GM19238 (cell line): ENCODE results near the gene MYL2.
A peak's percentile ranks its signal among the peaks of the same experiment; 100 is the strongest.

Experiments used
- DNase-seq: peaks from one replicate; pipeline ENCODE4 v3.0.0; 2011; ENCODE audit warnings: low spot score; ENCODE audit not compliant: insufficient read length

MYL2 gene

GRCh38 chr12:110930348-110931314 lies 10.3 kb upstream of the MYL2 start:
- no peak for DNase-seq

GRCh38 chr12:110929818-110930217 lies 9.4 kb upstream of the MYL2 start:
- no peak for DNase-seq

GRCh38 chr12:110928700-110929099 lies 8.3 kb upstream of the MYL2 start:
- no peak for DNase-seq

GRCh38 chr12:110927546-110927945 lies 7.2 kb upstream of the MYL2 start:
- no peak for DNase-seq

DNA sequence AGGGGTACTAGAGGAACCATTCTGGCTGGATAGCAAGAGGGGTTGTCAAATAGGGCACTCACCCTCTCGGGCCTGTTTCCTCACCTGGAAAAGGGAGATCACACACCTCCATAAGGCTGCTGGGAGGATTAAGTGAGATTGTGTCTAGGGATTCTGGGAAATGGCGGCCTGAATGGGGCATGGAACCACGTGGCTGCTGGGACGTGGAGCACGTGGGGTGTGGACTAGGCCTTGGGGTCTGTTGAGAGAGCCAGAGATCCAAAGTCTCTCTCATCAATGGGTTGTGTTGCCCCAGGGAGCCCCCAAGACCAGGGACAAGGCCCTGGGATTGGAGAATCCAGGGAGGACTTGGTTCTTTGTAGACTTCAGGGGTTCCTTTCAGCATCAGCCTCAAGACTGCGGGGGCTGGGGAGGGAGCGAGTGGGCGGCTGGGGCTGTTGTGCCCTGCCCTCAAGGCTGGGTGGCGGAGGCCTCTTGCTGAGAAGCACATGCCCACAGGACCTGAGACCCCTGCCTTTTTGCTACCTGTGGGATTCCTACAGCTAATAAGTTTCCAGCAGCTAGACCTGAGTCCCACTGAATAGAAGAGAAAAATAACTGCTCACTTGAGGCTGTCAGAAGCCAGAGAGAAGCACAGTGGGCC lies 3.4 kb upstream of the MYL2 start:
- no peak for DNase-seq

DNA sequence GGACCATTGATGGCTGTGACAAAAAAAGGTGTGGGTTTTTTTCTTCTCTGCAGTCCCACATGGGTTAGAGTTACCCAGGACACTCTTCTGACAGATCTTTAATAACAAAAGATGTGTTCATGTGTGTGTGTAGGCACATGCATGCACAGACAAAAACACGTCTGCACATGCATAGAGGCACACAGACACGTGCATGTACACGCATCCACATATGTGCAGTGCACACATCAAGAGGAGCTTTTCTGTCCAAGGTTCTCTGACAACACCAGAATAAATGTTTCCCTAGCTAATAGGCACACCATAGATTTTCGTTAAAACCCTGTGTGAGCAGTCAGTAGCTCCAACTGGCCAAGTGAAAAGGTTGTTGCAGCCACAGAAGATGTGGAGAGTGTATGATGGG lies 2.8 kb upstream of the MYL2 start:
- no peak for DNase-seq

- no peak for DNase-seq
These were observed 2.3 kb upstream of the MYL2 start for GRCh38 chr12:110922652-110923051.

GRCh38 chr12:110921262-110921661 lies 883 bp upstream of the MYL2 start:
- no peak for DNase-seq

GRCh38 chr12:110919720-110920119 lies 659 bp downstream of the MYL2 start:
- DNase-seq = no peak

GRCh38 chr12:110917961-110918360 lies 2.4 kb downstream of the MYL2 start:
- no peak for DNase-seq

DNA sequence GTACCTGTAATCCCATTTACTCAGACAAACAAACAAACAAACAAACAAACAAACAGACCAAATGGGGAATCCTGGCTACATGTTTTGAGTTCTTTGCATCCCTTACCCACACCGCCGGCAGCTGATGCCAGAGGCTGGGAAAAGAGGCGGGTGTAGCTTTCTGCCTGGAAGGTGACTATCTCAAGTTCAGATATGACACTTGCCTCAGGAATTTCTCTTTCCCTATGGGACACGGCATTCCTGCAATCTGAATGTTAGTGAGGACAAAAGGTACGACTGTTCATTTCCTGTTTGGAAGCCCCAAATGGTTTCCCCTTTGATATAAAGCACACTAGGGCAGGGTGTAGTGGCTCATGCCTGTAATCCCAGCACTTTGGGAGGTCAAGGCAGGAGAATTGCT lies 2.9 kb downstream of the MYL2 start:
- no peak for DNase-seq

GRCh38 chr12:110916295-110916875 lies 4.0 kb downstream of the MYL2 start:
- DNase-seq = no peak

- peak; percentile 39 for DNase-seq
These were observed 7.0 kb downstream of the MYL2 start for GRCh38 chr12:110913119-110914056.

DNA sequence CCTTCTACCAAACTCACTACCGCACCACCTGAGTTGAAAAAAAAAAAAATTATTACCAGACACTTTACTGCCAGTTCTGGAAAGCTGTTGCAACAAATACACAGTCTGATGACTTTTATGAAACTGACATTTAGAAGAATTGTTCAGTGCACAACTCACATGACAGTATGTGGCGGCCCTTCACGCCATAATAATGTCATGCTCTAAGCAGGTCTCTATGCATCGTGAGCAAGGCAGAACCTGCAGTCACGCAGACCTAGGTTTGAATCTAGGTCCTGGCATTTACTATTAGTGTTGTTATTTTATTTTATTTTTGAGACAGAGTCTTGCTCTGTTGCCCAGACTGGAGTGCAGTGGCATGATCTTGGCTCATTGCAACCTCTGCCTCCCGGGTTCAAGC lies 8.1 kb downstream of the MYL2 start:
- no peak for DNase-seq

- no peak for DNase-seq
These were observed 11.8 kb downstream of the MYL2 start for GRCh38 chr12:110908377-110909152.

DNA sequence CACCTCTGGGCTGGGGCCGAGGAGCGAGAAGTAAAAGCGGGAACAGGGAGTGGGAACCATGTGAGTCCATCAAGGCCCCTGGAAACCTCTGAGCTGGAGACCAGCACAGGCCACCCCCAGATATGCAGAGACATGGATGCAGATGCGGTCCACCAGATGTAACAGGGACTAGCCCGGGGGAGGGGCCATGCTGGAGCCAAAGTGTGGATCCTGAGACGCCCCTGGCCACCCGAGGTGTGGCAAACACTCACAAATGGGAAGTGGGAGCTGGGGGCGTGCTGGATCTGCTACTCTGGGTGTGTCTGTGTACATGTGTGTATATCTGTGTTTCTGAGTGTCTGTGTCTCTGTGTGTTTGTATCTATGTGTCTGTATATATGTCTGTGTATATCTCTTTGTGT lies 12.8 kb downstream of the MYL2 start:
- DNase-seq = no peak

DNA sequence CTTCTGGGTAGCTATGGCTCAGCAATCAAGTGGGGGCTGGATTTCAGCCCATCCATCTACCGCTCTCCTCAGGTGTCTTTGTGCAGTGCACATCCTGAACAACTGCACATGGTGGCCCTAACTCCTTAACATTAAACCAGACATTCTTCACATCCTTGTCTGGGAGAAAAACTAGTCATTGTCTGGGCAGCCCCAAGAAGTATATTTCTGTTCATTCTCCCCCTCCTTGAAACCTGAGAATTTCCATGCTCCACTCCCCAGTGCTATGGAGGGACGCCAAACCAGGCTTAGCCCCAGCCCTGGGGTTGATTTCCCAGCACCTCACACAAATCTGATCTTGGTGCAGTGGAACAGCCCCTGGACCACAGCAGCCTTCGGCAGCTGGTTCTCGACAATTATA lies 13.4 kb downstream of the MYL2 start:
- DNase-seq = no peak

DNA sequence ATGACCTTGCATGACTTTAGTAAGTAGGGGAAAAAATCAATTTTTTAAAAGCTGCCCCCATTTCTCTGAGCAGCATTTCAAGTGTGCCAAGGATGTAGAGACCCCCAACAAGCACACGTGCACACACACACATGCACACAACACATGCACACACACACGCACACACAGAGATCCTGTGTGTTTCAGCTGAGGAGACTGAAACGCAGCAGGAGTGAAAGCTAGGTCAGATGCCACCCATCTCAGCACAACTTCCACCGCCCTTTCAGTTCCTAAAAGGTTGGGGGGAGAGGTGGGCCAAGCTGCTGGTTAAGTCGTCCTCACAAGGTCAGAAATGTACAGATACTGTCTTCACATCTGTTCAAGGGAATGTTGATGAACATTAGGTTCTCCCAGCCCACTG lies 13.9 kb downstream of the MYL2 start:
- DNase-seq = no peak

DNA sequence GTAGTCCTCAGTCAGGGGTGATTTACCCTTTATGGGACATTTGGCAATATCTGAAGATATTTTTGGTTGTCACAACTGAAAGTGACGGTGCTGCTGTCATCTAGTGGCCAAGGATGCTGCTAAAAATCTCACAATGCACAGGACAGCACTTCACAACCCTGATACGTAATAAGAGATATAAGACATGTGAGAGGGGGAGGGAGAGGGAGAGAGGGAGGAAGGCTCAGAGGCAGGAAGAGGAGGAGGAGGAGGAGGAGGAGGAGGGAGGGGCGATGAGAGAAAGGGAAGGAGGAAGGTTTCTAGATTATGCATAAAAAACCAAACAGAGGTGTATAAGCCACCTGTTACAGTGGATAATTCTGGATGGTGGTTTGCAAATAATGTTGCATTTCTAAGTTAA lies 14.3 kb downstream of the MYL2 start:
- DNase-seq = no peak

DNA sequence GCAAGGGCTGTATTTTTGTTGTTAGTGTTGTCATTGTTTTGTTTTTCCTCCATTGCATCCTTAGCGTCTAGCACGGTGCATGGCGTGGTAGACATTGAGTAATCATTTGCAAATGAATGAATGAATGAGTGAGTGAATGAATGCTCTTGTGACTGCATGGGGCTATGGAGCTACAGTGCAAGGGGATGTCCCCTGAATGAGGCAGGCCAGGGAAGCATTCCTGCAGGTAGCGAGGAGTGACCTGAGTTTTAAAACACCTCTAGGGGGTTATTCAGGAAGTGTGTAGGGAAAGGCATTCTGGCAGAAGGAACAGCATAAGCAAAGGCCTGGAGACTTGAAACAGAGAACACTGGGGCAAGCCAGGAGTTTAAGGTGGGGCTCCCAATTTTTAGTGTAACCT lies 16.9 kb downstream of the MYL2 start:
- DNase-seq = no peak

DNA sequence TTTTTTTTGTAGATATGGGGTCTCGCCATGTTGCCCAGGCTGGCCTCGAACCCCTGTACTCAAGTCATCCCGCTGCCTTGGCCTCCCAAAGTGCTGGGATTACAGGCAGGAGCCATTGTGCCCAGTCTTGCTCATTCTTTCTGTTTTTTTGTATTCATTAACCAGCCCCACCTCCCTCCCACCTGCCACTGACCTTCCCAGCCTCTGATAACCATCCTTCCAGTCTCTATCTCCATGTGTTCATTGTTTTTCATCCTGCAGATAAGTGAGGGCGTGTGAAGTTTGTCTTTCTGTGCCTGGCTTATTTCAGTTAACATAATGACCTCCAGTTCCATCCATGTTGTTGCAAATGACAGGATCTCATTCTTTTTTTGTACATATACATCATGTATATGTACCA lies 19.0 kb downstream of the MYL2 start:
- no peak for DNase-seq
